Measurements from ENCODE around the gene DMRT1.

The DMRT1 gene

DNA sequence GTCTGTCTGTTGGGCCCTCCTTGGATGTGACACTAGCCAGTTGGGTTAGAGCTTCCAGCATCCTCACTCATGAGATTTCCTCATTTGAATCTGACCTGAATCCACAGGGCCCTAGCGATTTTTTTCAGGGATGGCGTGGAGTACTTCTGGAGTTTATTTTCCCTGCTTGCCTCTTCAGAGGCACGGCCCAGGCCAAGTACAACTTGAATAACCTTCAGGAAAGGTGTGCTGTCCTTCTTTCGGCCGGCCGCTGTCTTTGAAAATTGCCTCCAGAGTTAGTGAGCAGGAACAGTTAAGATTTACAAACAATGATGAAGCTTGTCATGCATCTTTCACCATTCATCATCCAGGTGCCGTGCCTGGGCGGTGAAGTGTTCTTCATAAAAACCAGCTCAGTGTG lies 85.5 kb downstream of the DMRT1 start:
- DNase-seq (ENCODE audit: low spot score): no peak

DNA sequence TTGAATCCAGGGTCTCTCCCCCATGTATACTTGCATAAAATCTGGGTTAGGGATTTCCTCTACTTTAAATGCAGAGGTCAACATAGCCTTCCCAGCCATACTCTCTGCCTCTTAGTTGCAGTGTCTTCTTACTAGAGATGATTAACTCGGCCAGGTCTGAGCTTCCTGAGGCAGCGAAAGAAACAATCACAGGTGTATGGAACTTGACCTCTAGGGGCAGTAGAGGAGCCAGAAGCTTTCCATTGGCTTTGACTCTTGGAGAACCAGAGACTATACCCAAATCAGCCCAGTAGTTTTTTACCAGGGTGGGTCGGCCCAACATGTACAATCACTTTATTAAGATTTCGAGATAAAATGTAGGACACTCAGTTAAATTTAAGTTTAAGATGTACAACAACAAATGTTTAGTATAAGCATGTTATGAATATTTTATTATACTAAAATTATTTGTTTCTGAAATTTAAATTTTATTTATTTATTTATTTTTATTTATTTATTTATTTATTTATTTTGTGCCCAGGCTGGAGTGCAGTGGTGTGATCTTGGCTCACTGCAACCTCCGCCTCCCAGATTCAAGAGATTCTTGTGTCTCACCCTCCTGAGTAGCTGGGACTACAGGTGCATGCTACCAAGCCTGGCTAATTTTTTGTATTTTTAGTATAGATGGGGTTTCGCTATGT lies 87.0 kb downstream of the DMRT1 start:
- DNase-seq (ENCODE audit: low spot score): no peak

DNA sequence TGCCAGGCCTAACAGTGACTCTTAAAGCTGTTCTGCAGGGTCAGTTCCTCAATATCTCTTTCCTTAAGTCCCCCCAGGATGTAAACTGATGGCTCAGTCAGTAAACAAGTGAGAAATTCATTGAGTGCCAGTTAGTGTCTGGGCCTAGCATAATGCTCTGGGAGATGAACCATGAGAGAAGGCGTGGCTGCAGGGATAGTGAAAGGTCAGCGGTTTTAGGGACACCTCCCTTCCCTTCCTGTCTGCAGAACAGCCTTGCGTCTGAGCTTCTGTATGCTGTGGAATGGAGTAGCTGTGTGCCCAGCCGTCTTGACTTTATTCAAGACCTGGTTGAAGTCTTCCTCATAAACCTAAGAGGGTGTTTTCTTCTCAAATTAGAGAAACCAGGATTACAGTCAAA lies 88.2 kb downstream of the DMRT1 start:
- DNase-seq (ENCODE audit: low spot score): no peak

DNA sequence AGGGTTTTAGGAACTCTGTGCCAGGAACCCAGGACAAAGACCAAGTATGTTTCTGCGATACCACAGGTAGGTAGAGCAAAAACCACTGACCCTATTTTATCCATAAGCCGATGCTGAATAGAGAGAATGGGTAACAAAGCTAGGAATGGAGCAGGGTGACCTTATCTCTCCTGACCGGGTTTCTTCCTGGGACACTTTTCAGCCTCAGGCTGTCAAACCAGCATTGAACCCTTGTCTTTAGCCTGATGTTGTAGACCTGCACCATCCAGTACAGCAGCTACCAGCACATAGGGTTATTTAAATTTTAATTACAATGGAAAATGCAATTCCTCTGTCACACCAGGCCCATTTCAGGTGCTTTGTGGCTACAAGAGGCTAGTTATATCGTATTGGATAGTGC lies 91.9 kb downstream of the DMRT1 start:
- DNase-seq (ENCODE audit: low spot score): no peak

- no peak for DNase-seq (ENCODE audit: low spot score)
These were observed 94.0 kb downstream of the DMRT1 start for GRCh38 chr9:935348-935965.

DNA sequence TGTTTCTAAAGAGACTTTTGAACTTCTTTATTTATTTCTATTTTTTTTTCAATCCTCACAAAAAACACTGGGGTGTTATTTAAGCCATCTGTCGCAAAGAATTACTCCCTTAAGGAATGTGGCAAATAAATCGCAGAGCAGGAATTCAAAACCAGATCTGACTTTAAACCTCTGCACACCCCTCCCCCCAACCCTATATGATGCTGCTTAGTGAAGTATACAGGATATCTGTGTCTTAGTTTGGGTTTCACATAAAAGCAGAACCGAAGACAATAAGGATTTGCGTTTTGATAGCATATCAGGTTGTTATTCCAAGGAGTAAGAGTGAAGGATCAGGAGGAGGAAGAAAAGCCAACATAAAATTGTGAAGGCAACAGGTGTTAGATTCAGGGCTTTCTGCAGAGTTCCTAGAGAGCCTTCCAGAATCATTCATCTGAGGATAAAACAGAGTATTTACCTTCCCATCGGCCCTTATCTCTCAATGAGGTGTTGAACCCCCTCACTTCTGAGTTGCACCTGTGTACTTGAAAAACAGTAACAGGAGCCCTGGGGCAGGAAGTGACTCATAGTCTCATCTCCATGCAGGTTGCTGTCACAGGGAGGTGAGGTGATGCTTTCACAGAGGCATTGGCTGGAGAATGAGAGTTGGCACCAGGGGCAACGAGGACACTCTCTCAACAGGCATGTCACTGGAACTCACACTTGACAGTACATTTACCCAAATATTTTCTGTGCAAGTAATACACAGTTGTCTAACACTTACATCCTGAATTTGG lies 101.5 kb downstream of the DMRT1 start:
- DNase-seq (ENCODE audit: low spot score): no peak

GRCh38 chr9:947985-948384 lies 106.5 kb downstream of the DMRT1 start:
- no peak for DNase-seq (ENCODE audit: low spot score)

DNA sequence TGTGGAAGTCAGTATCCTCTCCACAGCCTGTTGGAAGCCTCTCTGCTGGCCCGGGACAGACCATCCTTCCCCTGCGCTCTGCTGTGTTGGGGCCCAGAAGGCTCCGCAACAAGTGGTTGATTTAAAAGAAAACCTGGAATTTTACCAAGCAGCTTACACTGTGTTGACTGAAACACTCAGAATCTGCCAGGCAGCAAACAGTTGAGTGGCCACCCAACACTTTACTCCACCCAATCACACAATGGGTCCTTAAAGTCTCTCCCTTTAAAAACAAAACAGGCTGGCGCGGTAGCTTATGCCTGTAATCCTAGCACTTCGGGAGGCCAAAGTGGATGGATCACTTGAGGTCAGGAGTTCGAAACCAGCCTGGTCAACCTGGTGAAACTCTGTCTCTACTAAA lies 107.0 kb downstream of the DMRT1 start:
- no peak for DNase-seq (ENCODE audit: low spot score)

- no peak for DNase-seq (ENCODE audit: low spot score)
These were observed 108.6 kb downstream of the DMRT1 start for GRCh38 chr9:950139-950538.

DNA sequence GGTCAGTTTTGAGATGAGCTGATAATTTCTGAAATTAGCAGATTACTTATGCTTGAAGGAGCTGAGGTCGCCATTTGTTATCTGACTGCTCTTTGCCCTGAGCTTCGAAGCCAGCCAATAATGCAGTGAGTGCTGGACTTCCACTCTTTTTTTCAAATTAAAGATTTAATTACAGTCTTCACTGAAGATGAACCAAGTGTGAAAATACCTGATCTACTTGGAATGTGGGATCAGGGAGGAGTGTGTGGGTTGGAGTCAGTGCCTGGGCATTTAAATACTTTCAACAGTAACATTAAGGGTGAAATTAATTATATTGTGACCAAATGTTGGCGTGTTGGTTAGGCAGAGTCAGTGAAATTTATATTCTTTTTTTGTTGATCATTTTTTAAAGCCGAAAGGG lies 111.0 kb downstream of the DMRT1 start:
- DNase-seq (ENCODE audit: low spot score): no peak

GRCh38 chr9:959105-959504 lies 117.6 kb downstream of the DMRT1 start:
- no peak for DNase-seq (ENCODE audit: low spot score)

DNA sequence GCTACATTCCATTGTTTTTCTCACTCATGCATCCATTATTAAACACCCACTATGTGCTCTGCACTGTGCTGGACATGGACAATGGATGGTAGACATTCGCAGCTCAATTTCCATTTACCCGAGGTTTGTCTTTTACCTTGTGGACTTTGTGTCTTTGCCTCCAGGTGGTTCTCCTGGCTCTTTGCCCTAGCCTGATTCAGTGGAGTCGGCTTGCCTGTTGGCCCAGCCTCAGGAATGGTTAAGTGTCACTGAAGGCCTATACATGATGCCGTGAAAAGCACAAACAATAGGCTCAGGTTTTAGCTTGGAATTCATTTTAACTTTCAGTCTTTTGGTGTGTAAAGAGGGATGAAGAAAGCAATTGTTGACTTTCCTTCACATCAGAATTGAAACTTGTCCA lies 118.4 kb downstream of the DMRT1 start:
- DNase-seq (ENCODE audit: low spot score): no peak

GRCh38 chr9:962023-962422 lies 120.5 kb downstream of the DMRT1 start:
- no peak for DNase-seq (ENCODE audit: low spot score)

- DNase-seq (ENCODE audit: low spot score): no peak
These were observed 124.0 kb downstream of the DMRT1 start for GRCh38 chr9:965497-965896.

DNA sequence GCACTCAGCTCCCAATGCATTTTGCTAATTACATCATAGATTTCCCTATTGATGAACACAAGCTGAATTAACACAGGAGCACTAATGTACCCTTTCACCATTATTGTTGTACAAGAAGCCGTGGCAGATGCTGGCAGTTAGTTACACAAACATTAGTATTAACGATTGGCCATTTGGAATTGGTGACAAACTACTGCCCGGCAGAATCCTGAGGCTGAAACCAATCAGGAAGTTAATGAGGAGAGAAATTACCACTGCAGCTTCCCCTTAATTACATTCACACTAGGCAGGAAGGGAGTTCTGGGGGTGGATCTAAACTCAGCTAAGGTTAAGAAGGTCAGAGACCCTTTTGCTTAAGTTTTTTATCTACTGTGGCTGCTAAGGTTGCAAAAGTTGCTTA lies 125.4 kb downstream of the DMRT1 start:
- DNase-seq (ENCODE audit: low spot score): no peak

DNA sequence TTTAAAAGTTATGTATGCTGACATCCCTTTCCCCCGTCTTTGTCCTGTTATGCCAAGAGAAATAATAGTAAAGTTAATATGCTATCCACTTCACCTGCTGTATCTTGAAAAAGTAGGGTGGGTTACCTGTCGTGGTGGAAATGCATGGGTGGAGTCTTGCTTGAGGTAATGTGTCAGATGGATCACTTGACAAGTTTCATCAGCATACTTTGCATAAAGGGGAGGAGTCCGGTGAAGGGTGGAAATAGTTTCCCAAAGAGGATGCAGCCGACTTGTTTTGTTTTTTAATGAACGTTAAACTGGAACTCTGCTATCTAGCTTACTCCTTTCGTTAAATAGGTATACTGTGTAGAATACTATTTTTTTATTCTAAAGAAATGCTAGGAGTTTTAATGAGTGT lies 125.9 kb downstream of the DMRT1 start:
- DNase-seq (ENCODE audit: low spot score): no peak

DNA sequence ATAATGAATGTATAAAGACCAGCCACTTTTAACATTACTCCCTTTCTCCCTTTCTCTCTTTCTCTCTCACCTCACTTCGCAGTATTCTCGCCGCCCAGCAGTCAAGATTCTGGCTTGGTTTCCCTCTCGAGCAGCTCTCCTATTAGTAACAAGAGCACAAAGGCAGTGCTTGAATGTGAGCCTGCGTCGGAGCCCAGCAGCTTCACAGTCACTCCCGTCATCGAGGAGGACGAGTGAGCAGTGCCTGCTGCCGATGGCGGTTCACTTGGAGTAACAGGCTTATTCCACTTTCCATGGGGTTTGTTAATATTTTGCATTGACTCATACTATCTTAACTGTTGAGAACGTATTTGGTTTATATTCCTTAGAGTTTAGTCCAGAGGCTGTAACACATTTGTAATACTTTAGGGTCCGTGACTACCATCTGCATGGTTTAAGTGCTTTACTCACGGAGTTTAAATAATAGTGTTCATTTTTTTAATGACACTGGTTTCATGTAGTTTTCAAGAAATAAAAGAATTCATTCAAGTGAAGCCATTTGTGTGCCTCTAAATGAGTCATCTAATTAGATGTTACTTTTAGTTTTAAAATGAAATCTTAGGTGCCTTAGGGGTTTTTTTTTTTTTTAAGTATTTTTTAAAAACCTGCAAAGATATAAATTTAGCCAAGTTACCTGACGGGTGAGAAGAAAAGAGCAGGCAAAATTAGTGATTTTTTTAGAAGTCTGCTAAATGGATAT lies 126.6 kb downstream of the DMRT1 start:
- DNase-seq (ENCODE audit: low spot score): no peak

DNA sequence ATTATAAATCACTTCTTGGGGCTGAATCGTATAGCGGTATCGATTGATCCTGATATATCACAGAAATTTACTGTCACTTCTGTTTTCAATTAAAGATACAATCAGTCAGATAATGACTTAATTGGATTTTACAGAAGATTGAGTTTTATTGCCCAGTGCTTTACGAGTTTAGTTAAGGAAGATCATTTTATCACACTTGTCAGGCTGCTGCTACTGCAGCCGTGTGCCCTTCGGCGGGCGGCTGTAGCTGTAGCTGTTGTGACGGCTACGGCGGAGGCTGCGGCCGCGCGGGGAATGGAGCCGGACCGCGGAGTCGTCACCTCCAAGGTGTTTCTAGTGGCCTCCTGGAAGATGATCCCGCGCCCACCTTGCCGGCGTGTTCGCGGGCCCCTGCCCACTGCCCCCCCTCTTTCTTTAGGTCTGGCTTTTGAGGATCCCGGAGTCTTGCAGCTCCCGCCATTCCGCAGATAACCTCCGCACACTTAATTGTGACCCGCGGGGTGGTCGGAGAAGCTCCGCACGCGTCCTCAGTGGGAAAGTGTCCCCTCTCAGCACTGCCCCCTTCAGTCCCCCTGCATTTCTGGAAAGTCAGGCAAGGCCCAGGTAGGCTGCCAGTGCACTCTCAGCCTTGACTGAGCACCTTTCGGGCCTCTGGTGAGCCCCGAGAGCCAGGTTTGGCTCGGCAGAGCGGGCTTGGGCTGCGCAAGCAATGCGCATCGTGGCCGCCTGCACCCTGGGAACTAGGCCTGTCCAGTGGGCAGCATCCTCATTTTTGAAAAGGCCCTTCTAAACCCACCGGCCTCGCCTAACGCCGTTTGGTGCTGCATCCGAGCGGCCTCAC lies 128.0 kb downstream of the DMRT1 start:
- DNase-seq (ENCODE audit: low spot score): no peak

DNA sequence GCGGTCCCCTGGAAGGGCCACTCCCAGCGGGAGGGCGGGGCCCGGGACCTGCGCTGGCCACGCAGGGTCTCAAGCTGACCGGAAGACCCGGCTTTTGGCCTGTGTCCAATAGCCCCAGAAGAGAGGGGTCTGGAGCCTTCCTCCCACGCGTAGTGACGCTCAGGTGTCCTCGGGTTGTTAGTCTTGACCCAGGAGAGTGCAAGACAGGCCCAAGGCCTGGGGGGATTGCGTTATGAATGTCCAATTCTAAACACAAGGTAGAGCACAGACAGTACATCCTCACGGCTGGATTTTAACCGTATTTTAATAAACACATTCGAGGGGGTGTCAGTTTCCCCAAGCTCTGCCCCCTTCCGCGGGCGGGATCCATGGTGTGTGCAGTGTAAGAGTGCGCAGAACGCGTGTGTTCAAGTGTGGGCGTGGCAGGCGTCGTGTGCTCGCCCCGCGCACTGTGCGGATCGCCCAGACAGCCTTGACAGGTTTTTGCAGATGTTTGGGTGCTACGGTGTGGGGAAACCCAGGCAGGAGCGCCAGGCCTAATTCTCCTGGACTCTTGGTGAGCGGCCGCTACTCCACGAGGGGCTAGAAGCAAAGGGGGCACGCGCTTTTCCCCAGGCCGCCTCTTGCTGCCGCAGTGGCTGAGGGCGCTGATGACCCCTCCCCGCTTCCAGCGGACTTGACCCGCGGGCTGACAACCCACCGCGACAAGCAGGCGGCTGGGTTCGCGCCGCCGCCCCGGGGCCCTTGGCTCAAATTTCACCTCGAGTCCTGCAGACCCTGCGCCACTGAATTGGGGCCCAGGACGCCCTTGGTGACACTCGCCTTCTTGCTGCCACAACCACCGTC lies 128.9 kb downstream of the DMRT1 start:
- no peak for DNase-seq (ENCODE audit: low spot score)

DNA sequence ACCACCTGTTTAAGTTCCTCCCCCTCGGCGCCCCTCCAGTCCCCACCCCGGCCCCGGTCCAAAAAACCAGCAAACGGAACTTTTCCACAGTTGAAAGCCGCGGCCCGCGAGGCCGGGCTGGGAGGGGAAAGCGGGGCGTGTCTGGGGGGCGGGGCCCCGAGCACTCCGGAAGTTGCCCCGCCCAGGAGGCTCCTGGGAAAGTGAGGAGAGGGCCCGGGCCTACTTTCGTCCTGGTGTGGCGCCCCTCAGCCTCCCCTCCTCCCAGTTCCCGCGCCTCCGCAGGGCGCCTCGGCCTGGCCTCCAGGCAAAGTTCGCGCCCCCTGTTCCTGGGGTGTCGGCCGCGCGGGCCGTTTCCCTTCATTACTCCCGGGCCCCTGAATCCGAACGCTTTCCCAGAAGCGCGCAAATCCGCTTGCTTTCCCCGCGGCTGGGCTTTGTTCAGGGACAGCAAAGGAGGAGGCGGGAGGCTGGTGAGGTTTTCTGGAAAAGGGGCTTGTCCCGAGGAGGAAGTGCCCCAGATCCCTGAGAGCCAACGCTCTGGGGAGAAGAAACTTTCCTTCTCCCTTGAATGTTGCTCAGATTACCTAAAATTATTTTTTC lies 130.5 kb downstream of the DMRT1 start:
- no peak for DNase-seq (ENCODE audit: low spot score)
